HEK293 (cell line): ENCODE results near the gene FOXN4.

Experiments
- CTCF ChIA-PET: fragments of 350-600 bp; formaldehyde crosslinking; extraction: SDS; loops from one replicate; lab custom pipeline; 2021; ENCODE audit warnings: antibody characterized with exemption; lab: Yijun Ruan, JAX
- POLR2A ChIA-PET: fragments of 300-600 bp; formaldehyde crosslinking; extraction: SDS; loops from one replicate; lab custom pipeline; 2020; ENCODE audit warnings: antibody characterized with exemption, inconsistent platforms; lab: Yijun Ruan, JAX
- H3K27ac ChIP-seq: fragments of 200-500 bp; sonication (Bioruptor generic); 2 replicates; pipeline ENCODE4 v1.5.1; 2014; ENCODE audit warnings: low read depth, low read length, control low read depth, inconsistent platforms; ENCODE audit errors: extremely low read depth
- H3K36me3 ChIP-seq, 2 experiments: fragments of 200-500 bp in 1 of 2; sonication (Bioruptor generic) in 1 of 2; 1 replicate in 1 of 2; 2 replicates in 1 of 2; pipeline ENCODE4 v1.5.1; 2014 to 2017; ENCODE audit warnings: inconsistent platforms in 2 of 2, low read length in 2 of 2; ENCODE audit not compliant: control insufficient read depth in 2 of 2, insufficient read depth in 1 of 2
- H3K4me1 ChIP-seq: fragments of 200-500 bp; sonication (Bioruptor generic); 2 replicates; pipeline ENCODE4 v1.5.1; 2014; ENCODE audit warnings: mild to moderate bottlenecking, low read length, inconsistent platforms; ENCODE audit not compliant: control insufficient read depth, insufficient read depth
- H3K4me3 ChIP-seq: 2 replicates; pipeline ENCODE4 v1.5.1; 2011; ENCODE audit warnings: low read depth, mild to moderate bottlenecking, control low read depth, low read length, moderate library complexity
- H3K9me3 ChIP-seq: fragments of 200-500 bp; sonication (Bioruptor generic); 2 replicates; pipeline ENCODE4 v1.5.1; 2014; ENCODE audit warnings: low read depth, low read length, inconsistent platforms; ENCODE audit not compliant: control insufficient read depth, insufficient read depth
- BCL6B ChIP-seq: fragments of 450-650 bp; formaldehyde crosslinking; IDR thresholded peaks from 2 replicates; pipeline ENCODE4 v1.5.1; 2017; ENCODE audit warnings: missing biosample characterization, missing genetic modification characterization
- MZF1 ChIP-seq: fragments of 450-650 bp; formaldehyde crosslinking; IDR thresholded peaks from 2 replicates; pipeline ENCODE4 v1.5.1; 2017; ENCODE audit warnings: missing biosample characterization, missing genetic modification characterization, borderline replicate concordance
- RBAK ChIP-seq: fragments of 450-650 bp; formaldehyde crosslinking; IDR thresholded peaks from 2 replicates; pipeline ENCODE4 v1.5.1; 2016; ENCODE audit warnings: missing biosample characterization, missing genetic modification characterization
- WT1 ChIP-seq: fragments of 450-650 bp; formaldehyde crosslinking; IDR thresholded peaks from 2 replicates; pipeline ENCODE4 v1.5.1; 2016; ENCODE audit warnings: missing biosample characterization, missing genetic modification characterization
- ZEB2 ChIP-seq: fragments of 450-650 bp; formaldehyde crosslinking; IDR thresholded peaks from 2 replicates; pipeline ENCODE4 v1.5.1; 2016; ENCODE audit warnings: missing biosample characterization, missing genetic modification characterization
- ZNF148 ChIP-seq: fragments of 450-650 bp; formaldehyde crosslinking; IDR thresholded peaks from 2 replicates; pipeline ENCODE4 v1.5.0; 2017; ENCODE audit warnings: missing biosample characterization, missing genetic modification characterization, borderline replicate concordance
- ZNF184 ChIP-seq: fragments of 450-650 bp; IDR thresholded peaks from 2 replicates; pipeline ENCODE4 v1.5.1; 2018; ENCODE audit warnings: missing biosample characterization, mild to moderate bottlenecking, missing genetic modification characterization
- ZNF221 ChIP-seq: fragments of 450-650 bp; formaldehyde crosslinking; IDR thresholded peaks from 2 replicates; pipeline ENCODE4 v1.5.1; 2017; ENCODE audit warnings: missing biosample characterization, missing genetic modification characterization, borderline replicate concordance
- ZNF292 ChIP-seq: fragments of 450-650 bp; formaldehyde crosslinking; IDR thresholded peaks from 2 replicates; pipeline ENCODE4 v1.5.1; 2016; ENCODE audit warnings: low read depth, missing biosample characterization, missing genetic modification characterization, borderline replicate concordance
- ZNF302 ChIP-seq: fragments of 450-650 bp; formaldehyde crosslinking; IDR thresholded peaks from 2 replicates; pipeline ENCODE4 v1.5.1; 2016; ENCODE audit warnings: missing biosample characterization, missing genetic modification characterization, low read depth
- ZNF311 ChIP-seq: fragments of 450-650 bp; formaldehyde crosslinking; IDR thresholded peaks from 2 replicates; pipeline ENCODE4 v1.5.1; 2017; ENCODE audit warnings: missing biosample characterization, missing genetic modification characterization, borderline replicate concordance
- ZNF394 ChIP-seq: fragments of 450-650 bp; formaldehyde crosslinking; IDR thresholded peaks from 2 replicates; pipeline ENCODE4 v1.5.1; 2016; ENCODE audit warnings: missing biosample characterization, missing genetic modification characterization, mild to moderate bottlenecking, moderate library complexity, borderline replicate concordance
- ZNF548 ChIP-seq: fragments of 450-650 bp; formaldehyde crosslinking; IDR thresholded peaks from 2 replicates; pipeline ENCODE4 v1.5.1; 2016; ENCODE audit warnings: missing biosample characterization, missing genetic modification characterization
- ZNF558 ChIP-seq: fragments of 450-650 bp; formaldehyde crosslinking; IDR thresholded peaks from 2 replicates; pipeline ENCODE4 v1.5.1; 2016; ENCODE audit warnings: missing biosample characterization, missing genetic modification characterization
- ZNF561 ChIP-seq: fragments of 450-650 bp; IDR thresholded peaks from 2 replicates; pipeline ENCODE4 v1.5.1; 2018; ENCODE audit warnings: missing biosample characterization, missing genetic modification characterization, borderline replicate concordance
- ZNF624 ChIP-seq: fragments of 450-650 bp; formaldehyde crosslinking; IDR thresholded peaks from 2 replicates; pipeline ENCODE4 v1.5.1; 2017; ENCODE audit warnings: missing biosample characterization, missing genetic modification characterization
- ZNF777 ChIP-seq: fragments of 450-650 bp; formaldehyde crosslinking; IDR thresholded peaks from 2 replicates; pipeline ENCODE4 v1.5.1; 2017; ENCODE audit warnings: missing biosample characterization, missing genetic modification characterization, borderline replicate concordance
- ZNF785 ChIP-seq: fragments of 450-650 bp; formaldehyde crosslinking; IDR thresholded peaks from 2 replicates; pipeline ENCODE4 v1.5.1; 2016; ENCODE audit warnings: missing biosample characterization, missing genetic modification characterization
- TF ChIP-seq, protein P1 (sequence below): fragments of 450-650 bp; formaldehyde crosslinking; optimal IDR thresholded peaks from 2 replicates; pipeline ENCODE3; 2016; ENCODE audit warnings: missing biosample characterization, mild to moderate bottlenecking, missing genetic modification characterization
- TF ChIP-seq, protein P2 (sequence below): fragments of 450-650 bp; formaldehyde crosslinking; IDR thresholded peaks from 2 replicates; pipeline ENCODE4 v1.5.1; 2016; ENCODE audit warnings: missing biosample characterization, missing genetic modification characterization

Gene FOXN4

DNA sequence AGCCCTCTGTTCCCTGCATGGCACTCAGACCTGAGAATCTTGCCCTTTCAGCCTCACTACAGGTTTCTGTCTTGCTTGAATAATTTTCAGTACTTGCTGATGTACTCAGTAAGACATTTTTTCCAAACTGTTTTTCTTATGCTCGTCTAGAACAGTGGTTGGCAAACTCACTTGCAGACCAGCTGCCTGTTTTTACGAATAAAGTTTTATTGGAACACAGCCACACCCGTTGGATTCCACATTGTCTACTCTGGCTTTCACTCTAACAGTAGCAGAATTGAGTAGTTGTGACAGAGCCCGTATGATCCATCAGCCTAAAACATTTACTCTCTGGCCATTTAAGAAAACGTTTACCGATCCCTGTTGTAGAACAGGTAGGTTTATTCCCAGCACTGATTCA is 72.8 kb downstream of the FOXN4 start:
- POLR2A ChIA-PET: no interaction called here
- H3K4me1 ChIP-seq: no peaks in the 10 kb centered on the region
- peaks cover 0 to 38% of the 10 kb centered on the region in 2 experiments; a peak in 1 of 3 replicates for H3K36me3 ChIP-seq
- no peak overlapping the region for H3K4me3 ChIP-seq
- TF ChIP-seq ZNF311 (tag by site-specific recombination): no peak
- TF ChIP-seq WT1: no peak
- TF ChIP-seq ZNF777 (tag by site-specific recombination): no peak
- no peak for TF ChIP-seq BCL6B (tag by site-specific recombination)
- no peak for TF ChIP-seq MZF1
- no peak for TF ChIP-seq RBAK (tag by site-specific recombination)
- no peak for TF ChIP-seq ZNF292 (tag by site-specific recombination)
- no peak for TF ChIP-seq ZNF785 (tag by site-specific recombination)
- CTCF ChIA-PET: interaction anchor here (0.6 to 1.5 kb wide), 4 partner anchors 42 to 1327 kb away, joined by 3 to 6 read pairs (median 4); no protein-coding TSS in a partner anchor
- H3K27ac ChIP-seq: no peak overlapping the region
- no peaks in the 10 kb centered on the region for H3K9me3 ChIP-seq

DNA sequence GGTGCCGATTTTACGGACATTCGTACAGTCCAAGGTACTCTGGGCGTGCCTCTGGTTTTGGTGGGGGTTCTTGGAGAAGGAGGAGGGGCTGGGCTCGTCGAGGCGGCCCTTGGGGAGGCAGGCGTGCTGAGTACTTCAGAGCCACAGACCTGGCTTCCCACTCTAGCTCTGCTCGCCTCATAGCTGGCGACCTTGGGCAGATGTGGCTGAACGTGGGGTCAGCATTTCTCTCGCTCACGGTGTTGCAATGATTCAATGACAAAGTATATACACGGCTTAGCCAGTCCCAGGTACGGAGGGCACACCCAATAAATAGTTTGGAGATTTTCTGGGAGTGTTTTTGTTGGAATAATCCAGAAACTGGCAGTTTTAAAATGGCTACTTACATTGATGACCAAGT is 75.1 kb downstream of the FOXN4 start:
- H3K36me3 ChIP-seq: peaks cover 0 to 23% of the 10 kb centered on the region in 2 experiments; a peak in 2 of 3 replicates
- no peaks in the 10 kb centered on the region for H3K4me1 ChIP-seq
- CTCF ChIA-PET: interaction anchor here (0.6 kb wide), 1 partner anchor 194 kb away, joined by 4 read pairs; no protein-coding TSS in a partner anchor
- TF ChIP-seq ZNF302 (tag by site-specific recombination): no peak
- TF ChIP-seq, protein P1, sequence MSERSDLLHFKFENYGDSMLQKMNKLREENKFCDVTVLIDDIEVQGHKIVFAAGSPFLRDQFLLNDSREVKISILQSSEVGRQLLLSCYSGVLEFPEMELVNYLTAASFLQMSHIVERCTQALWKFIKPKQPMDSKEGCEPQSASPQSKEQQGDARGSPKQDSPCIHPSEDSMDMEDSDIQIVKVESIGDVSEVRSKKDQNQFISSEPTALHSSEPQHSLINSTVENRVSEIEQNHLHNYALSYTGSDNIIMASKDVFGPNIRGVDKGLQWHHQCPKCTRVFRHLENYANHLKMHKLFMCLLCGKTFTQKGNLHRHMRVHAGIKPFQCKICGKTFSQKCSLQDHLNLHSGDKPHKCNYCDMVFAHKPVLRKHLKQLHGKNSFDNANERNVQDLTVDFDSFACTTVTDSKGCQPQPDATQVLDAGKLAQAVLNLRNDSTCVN (tag by site-specific recombination): no peak
- TF ChIP-seq ZNF624 (tag by site-specific recombination): no peak
- no peak for TF ChIP-seq ZNF561 (tag by site-specific recombination)
- TF ChIP-seq ZNF558 (tag by site-specific recombination): no peak
- TF ChIP-seq, all 188 proteins: peak for 0
- Histone ChIP-seq H3K4me3 (no peak overlapping the region), H3K27ac (no peak overlapping the region), H3K9me3 (no peaks in the 10 kb centered on the region)
- POLR2A ChIA-PET: no interaction called here

GRCh38 chr12:109232731-109233130 is 76.4 kb downstream of the FOXN4 start:
- ChIA-PET POLR2A (no interaction called here), CTCF (interaction anchor here (0.6 kb wide), 1 partner anchor 34 kb away, joined by 3 read pairs; no protein-coding TSS in a partner anchor)
- H3K4me1 ChIP-seq: no peaks in the 10 kb centered on the region
- no peak overlapping the region for H3K4me3 ChIP-seq
- TF ChIP-seq, protein P2, sequence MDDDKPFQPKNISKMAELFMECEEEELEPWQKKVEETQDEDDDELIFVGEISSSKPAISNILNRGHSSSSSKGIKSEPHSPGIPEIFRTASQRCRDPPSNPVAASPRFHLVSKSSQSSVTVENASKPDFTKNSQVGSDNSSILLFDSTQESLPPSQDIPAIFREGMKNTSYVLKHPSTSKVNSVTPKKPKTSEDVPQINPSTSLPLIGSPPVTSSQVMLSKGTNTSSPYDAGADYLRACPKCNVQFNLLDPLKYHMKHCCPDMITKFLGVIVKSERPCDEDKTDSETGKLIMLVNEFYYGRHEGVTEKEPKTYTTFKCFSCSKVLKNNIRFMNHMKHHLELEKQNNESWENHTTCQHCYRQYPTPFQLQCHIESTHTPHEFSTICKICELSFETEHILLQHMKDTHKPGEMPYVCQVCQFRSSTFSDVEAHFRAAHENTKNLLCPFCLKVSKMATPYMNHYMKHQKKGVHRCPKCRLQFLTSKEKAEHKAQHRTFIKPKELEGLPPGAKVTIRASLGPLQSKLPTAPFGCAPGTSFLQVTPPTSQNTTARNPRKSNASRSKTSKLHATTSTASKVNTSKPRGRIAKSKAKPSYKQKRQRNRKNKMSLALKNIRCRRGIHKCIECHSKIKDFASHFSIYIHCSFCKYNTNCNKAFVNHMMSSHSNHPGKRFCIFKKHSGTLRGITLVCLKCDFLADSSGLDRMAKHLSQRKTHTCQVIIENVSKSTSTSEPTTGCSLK (tag by site-specific recombination): no peak
- TF ChIP-seq ZNF221 (no peak), ZEB2 (no peak), ZNF148 (tag by site-specific recombination) (no peak), ZNF184 (tag by site-specific recombination) (no peak), ZNF394 (no peak), ZNF548 (tag by site-specific recombination) (no peak)
- TF ChIP-seq, all 188 proteins: peak for 0
- Histone ChIP-seq H3K9me3 (no peaks in the 10 kb centered on the region), H3K36me3 (peaks cover 0 to 23% of the 10 kb centered on the region in 2 experiments; a peak in 2 of 3 replicates), H3K27ac (no peak overlapping the region)
